Karpas-422 (cell line): ENCODE results near the gene RNLS. TPM values are rescaled to one million over a fixed set of nuclear protein-coding genes. Genes with fewer than 3 reads are reported as not detected.

ENCODE experiments used
- DNase-seq: peaks from one replicate; pipeline ENCODE4 v3.0.0-alpha.2; 2015
- H2AFZ ChIP-seq: fragments of 200-600 bp; sonication (generic); 2 replicates; pipeline ENCODE4 v1.6.1; 2014; ENCODE audit warnings: antibody characterized with exemption, low read length, mixed read lengths
- H3K27ac ChIP-seq: fragments of 200-600 bp; sonication (generic); 2 replicates; pipeline ENCODE4 v1.5.1; 2014; ENCODE audit warnings: mild to moderate bottlenecking, low read length, moderate library complexity
- H3K27me3 ChIP-seq: fragments of 200-600 bp; sonication (generic); 2 replicates; pipeline ENCODE4 v1.6.1; 2014; ENCODE audit warnings: low read length, mixed read lengths
- H3K36me3 ChIP-seq: fragments of 200-600 bp; sonication (generic); 2 replicates; pipeline ENCODE4 v1.6.1; 2014; ENCODE audit warnings: low read length, mixed read lengths; ENCODE audit not compliant: insufficient read depth
- H3K4me1 ChIP-seq: fragments of 200-600 bp; sonication (generic); 2 replicates; pipeline ENCODE4 v1.6.1; 2014; ENCODE audit warnings: mild to moderate bottlenecking, low read length, mixed read lengths
- H3K4me2 ChIP-seq: fragments of 200-600 bp; sonication (generic); 2 replicates; pipeline ENCODE4 v1.6.1; 2014; ENCODE audit warnings: low read length, low read depth, mild to moderate bottlenecking; ENCODE audit not compliant: poor library complexity, severe bottlenecking
- H3K4me3 ChIP-seq: fragments of 200-600 bp; sonication (generic); 2 replicates; pipeline ENCODE4 v1.5.1; 2014; ENCODE audit warnings: mild to moderate bottlenecking, antibody characterized with exemption, low read length, mixed read lengths
- H3K79me2 ChIP-seq: fragments of 200-600 bp; sonication (generic); 2 replicates; pipeline ENCODE4 v1.6.1; 2014; ENCODE audit warnings: mild to moderate bottlenecking, low read length, mixed read lengths
- H3K9ac ChIP-seq: fragments of 200-600 bp; sonication (generic); 2 replicates; pipeline ENCODE4 v1.6.0; 2014; ENCODE audit warnings: low read length
- H3K9me2 ChIP-seq: fragments of 200-600 bp; sonication (generic), shearing (Covaris generic); replicated peaks from 2 replicates; pipeline ENCODE4 v1.6.0; 2014; ENCODE audit warnings: mild to moderate bottlenecking, low read length, moderate library complexity; ENCODE audit not compliant: insufficient read depth
- H3K9me3 ChIP-seq: fragments of 300-700, 200-600 bp; sonication (generic); 2 replicates; pipeline ENCODE4 v1.6.1; 2014; ENCODE audit warnings: low read length, mixed read lengths
- H4K20me1 ChIP-seq: fragments of 200-600 bp; sonication (generic); 2 replicates; pipeline ENCODE4 v1.6.1; 2014; ENCODE audit warnings: mild to moderate bottlenecking, antibody characterized with exemption, low read length, low read depth; ENCODE audit not compliant: insufficient read depth
- total RNA-seq: library from RNA; depleted of rRNA; stranded (reverse); fragments of >200 nt; shearing (Covaris generic); gene quantifications from 2 replicates; pipeline ENCODE4 v1.2.3, GENCODE V29; 2014; ENCODE audit warnings: low replicate concordance

RNLS gene
- total RNA-seq, 1 experiment from 2014 or later: not detected

DNA sequence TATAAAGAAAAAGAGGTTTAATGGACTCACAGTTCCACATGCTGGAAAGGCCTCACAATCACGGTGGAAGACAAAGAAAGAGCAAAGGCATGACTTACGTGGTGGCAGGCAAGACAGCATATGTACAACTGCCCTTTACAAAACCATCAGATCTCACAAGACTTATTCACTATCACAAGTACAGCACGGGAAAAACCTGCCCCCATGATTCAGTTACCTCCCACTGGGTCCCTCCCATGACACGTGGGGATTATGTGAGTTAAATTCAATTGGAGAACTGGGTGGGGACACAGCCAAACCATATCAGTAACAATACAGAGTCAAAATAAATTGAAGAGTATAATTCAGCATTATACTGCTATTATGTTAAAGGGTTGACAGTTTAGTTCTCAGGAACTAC, 37.8 kb downstream of the RNLS start:
- no peak for DNase-seq
- no peak overlapping the region for H2AFZ ChIP-seq
- H3K9ac ChIP-seq: no peak overlapping the region
- H3K79me2 ChIP-seq: no peaks in the 10 kb centered on the region
- no peak overlapping the region for H3K27ac ChIP-seq
- H3K36me3 ChIP-seq: no peaks in the 10 kb centered on the region
- no peak overlapping the region for H3K4me2 ChIP-seq
- no peaks in the 10 kb centered on the region for H3K9me3 ChIP-seq
- H3K27me3 ChIP-seq: no peaks in the 10 kb centered on the region
- no peak overlapping the region for H3K4me3 ChIP-seq
- no peaks in the 10 kb centered on the region for H4K20me1 ChIP-seq
- H3K9me2 ChIP-seq: no peaks in the 10 kb centered on the region
- no peaks in the 10 kb centered on the region for H3K4me1 ChIP-seq

DNA sequence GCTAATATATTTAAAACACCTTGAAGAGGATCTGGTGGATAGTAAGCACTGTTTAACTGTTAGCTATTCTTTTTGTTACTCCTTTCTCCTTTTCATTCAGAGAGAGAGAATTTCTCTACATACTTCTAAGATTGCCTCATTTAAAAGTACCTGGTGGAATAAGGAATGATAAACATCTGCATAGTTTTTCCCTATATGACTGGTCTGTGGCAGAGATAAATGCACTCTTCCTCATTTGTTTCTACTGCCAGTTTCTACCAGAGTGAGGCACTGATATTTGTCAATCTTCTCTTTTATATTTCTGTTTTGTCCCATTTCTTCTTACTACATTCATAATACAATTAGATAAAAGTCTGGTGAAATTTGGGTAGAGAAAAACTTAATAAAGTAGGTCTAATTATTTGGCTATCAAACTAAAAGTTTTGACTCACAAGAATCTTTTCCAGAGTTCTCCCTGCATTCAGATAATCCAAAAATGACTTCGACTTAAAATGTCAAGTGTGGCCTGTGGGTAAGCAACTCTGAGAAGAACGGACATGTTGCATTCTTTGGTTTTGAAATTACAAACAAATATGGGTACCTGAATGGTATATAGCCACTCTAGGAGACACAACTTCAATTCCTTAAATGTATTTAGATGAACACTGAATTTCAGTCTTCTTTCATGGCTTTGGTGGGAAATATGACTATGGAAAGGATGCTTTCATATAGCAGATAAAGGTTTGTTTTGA, 38.8 kb downstream of the RNLS start:
- H4K20me1 ChIP-seq: no peaks in the 10 kb centered on the region
- no peaks in the 10 kb centered on the region for H3K27me3 ChIP-seq
- H3K4me1 ChIP-seq: no peaks in the 10 kb centered on the region
- H3K9me2 ChIP-seq: no peaks in the 10 kb centered on the region
- H3K9ac ChIP-seq: no peak overlapping the region
- H3K4me3 ChIP-seq: no peak overlapping the region
- no peak overlapping the region for H3K27ac ChIP-seq
- H3K36me3 ChIP-seq: no peaks in the 10 kb centered on the region
- no peak overlapping the region for H2AFZ ChIP-seq
- H3K4me2 ChIP-seq: no peak overlapping the region
- no peaks in the 10 kb centered on the region for H3K79me2 ChIP-seq
- no peaks in the 10 kb centered on the region for H3K9me3 ChIP-seq
- DNase-seq: no peak

DNA sequence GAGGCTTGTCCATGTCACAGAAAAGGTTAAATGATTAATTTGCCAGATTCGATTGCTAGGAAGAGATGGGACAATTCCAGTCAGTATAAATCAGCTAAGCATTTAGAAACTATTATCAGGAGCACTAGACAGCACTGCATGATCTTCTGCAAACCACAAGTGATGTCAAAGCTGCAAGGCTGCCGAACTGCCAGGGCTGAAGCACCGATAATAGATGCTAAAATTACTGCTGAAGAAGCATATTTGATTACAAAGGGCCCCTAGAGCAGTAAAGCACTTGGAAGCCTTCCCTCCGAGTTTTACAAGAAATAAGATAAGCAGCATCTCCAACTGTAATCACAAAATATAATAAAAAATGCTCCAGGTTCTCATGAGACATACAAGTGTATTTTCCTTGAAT, 40.6 kb downstream of the RNLS start:
- H3K27me3 ChIP-seq: no peaks in the 10 kb centered on the region
- H3K4me1 ChIP-seq: no peaks in the 10 kb centered on the region
- no peaks in the 10 kb centered on the region for H3K9me3 ChIP-seq
- no peaks in the 10 kb centered on the region for H4K20me1 ChIP-seq
- H3K9ac ChIP-seq: no peak overlapping the region
- H2AFZ ChIP-seq: no peak overlapping the region
- no peaks in the 10 kb centered on the region for H3K79me2 ChIP-seq
- no peak overlapping the region for H3K4me3 ChIP-seq
- H3K36me3 ChIP-seq: no peaks in the 10 kb centered on the region
- no peak for DNase-seq
- no peak overlapping the region for H3K27ac ChIP-seq
- no peaks in the 10 kb centered on the region for H3K9me2 ChIP-seq
- no peak overlapping the region for H3K4me2 ChIP-seq

DNA sequence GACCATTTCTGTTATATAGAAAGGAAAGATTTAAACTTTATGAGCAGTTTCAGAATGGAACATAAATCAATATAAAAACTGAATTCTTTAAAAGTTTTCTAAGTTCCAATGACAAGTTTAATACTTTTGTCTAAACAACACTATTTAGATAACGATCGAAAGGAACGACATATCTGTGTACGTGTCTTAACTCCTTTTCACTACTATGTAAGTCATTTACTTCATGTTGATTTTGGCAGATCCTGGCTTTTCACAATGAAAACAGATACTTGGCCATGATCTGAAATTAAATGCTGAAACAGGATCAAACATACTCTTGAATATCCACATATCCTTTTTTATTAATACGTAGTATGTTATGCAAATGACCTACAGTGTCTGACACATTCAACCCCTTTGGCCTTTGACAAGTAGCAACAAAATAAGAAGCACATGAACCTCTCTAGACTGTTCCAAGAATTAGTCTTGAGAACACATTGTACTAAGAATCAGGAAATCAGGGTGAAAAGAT, 41.9 kb downstream of the RNLS start:
- no peaks in the 10 kb centered on the region for H3K9me3 ChIP-seq
- H3K9ac ChIP-seq: no peak overlapping the region
- no peaks in the 10 kb centered on the region for H3K36me3 ChIP-seq
- no peaks in the 10 kb centered on the region for H3K27me3 ChIP-seq
- H3K27ac ChIP-seq: no peak overlapping the region
- H4K20me1 ChIP-seq: no peaks in the 10 kb centered on the region
- no peaks in the 10 kb centered on the region for H3K9me2 ChIP-seq
- no peaks in the 10 kb centered on the region for H3K4me1 ChIP-seq
- no peak for DNase-seq
- H3K4me3 ChIP-seq: no peak overlapping the region
- H3K4me2 ChIP-seq: no peak overlapping the region
- H2AFZ ChIP-seq: no peak overlapping the region
- H3K79me2 ChIP-seq: no peaks in the 10 kb centered on the region

DNA sequence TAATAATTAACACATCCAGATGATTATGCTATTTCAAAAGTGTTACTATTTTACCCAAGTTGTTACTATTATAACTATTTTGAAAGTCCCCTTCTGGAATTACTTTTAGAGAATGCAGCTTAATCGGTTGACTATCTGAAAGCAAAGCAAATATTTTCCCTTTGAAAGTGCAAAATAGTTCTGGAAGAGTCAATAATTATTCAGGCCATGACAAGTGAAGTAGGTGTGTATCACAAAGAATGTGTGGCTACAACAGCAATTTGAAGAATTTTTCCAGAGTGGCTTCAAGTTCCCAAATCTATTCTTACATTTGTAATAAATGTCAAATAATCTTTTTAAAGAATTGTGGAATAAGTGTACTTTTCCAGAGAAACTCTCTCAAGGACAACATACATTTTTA, 42.8 kb downstream of the RNLS start:
- no peak overlapping the region for H3K4me2 ChIP-seq

DNA sequence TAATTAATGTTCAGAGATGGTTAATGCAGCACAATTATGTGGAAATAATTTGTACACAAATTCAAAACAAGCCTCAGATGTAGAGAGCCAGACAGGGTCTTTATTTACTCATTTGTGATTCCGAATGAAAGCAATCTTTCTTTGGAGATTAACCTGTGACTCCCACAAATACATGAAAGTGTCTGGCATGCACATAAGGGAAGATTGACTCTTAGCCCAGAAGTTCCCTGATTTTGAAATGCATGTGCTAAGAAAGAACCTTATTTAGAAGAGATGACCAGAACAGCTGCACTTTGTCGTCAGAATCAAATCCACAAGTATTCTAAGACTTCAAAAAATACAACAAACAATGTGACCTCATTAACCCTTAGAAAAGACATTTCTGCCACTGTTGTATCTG, 45.1 kb downstream of the RNLS start:
- H3K79me2 ChIP-seq: no peaks in the 10 kb centered on the region
- H3K4me3 ChIP-seq: no peak overlapping the region
- H3K4me2 ChIP-seq: no peak overlapping the region
- H3K27ac ChIP-seq: no peak overlapping the region
- no peaks in the 10 kb centered on the region for H4K20me1 ChIP-seq
- H3K27me3 ChIP-seq: no peaks in the 10 kb centered on the region
- H3K9ac ChIP-seq: no peak overlapping the region
- no peaks in the 10 kb centered on the region for H3K36me3 ChIP-seq
- H3K9me2 ChIP-seq: no peaks in the 10 kb centered on the region
- H3K9me3 ChIP-seq: no peaks in the 10 kb centered on the region
- no peaks in the 10 kb centered on the region for H3K4me1 ChIP-seq
- no peak overlapping the region for H2AFZ ChIP-seq
- no peak for DNase-seq

More for the DNA sequence above, 42.8 kb downstream of the RNLS start:
- H3K27me3 ChIP-seq: no peaks in the 10 kb centered on the region
- no peak overlapping the region for H3K27ac ChIP-seq
- no peak overlapping the region for H2AFZ ChIP-seq
- no peak overlapping the region for H3K9ac ChIP-seq
- no peak overlapping the region for H3K4me3 ChIP-seq
- H3K79me2 ChIP-seq: no peaks in the 10 kb centered on the region
- DNase-seq: no peak
- no peaks in the 10 kb centered on the region for H3K4me1 ChIP-seq
- no peaks in the 10 kb centered on the region for H3K9me2 ChIP-seq
- no peaks in the 10 kb centered on the region for H3K36me3 ChIP-seq
- no peaks in the 10 kb centered on the region for H3K9me3 ChIP-seq
- no peaks in the 10 kb centered on the region for H4K20me1 ChIP-seq

DNA sequence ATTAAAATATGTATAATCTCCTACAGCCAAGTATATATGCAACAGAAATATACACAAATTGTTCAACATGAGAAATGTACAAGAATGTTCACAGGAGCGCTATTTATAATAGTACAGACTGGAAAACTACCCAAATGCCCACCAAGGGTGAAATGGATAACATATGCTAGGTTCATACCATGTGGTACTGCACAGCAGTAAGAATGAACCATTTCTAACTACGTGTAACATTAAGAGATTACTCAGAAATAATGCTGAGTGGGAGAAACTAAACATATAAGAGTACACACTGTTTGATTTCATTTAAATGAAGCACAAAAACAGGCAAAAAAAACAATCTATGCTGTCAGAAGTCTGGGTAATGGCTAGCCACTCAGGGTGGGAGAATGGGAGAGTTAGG, 45.8 kb downstream of the RNLS start:
- no peak overlapping the region for H3K27ac ChIP-seq
- H3K9me3 ChIP-seq: no peaks in the 10 kb centered on the region
- no peaks in the 10 kb centered on the region for H4K20me1 ChIP-seq
- no peak overlapping the region for H3K4me3 ChIP-seq
- H2AFZ ChIP-seq: no peak overlapping the region
- DNase-seq: no peak
- H3K27me3 ChIP-seq: no peaks in the 10 kb centered on the region
- H3K4me1 ChIP-seq: peaks cover 4% of the 10 kb centered on the region
- no peak overlapping the region for H3K4me2 ChIP-seq
- no peak overlapping the region for H3K9ac ChIP-seq
- no peaks in the 10 kb centered on the region for H3K79me2 ChIP-seq
- H3K36me3 ChIP-seq: no peaks in the 10 kb centered on the region
- H3K9me2 ChIP-seq: no peaks in the 10 kb centered on the region

DNA sequence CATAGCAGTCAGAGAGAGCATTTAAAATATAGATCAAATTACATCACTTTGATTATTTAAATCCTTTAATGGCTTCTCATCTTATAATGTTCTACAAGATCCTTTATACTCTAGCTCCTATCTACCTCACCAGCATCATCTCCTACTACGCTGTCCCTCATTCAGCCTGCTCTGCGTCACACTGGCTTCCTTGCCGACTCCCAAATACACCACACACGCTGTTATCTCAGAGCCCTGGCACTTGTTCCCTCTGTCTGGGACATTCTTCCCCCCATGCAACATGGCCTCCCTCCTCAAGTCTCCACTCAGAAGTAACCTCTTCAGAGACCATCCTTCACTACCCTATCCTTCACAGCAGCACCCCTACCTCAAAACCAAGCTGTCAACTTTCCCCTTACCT, 46.7 kb downstream of the RNLS start:
- H3K4me3 ChIP-seq: no peak overlapping the region
- no peak overlapping the region for H3K27ac ChIP-seq
- no peak overlapping the region for H3K4me2 ChIP-seq
- H3K9me2 ChIP-seq: no peaks in the 10 kb centered on the region
- H3K79me2 ChIP-seq: no peaks in the 10 kb centered on the region
- peaks cover 4% of the 10 kb centered on the region for H3K4me1 ChIP-seq
- H2AFZ ChIP-seq: no peak overlapping the region
- H4K20me1 ChIP-seq: no peaks in the 10 kb centered on the region
- H3K27me3 ChIP-seq: no peaks in the 10 kb centered on the region
- H3K9ac ChIP-seq: no peak overlapping the region
- H3K36me3 ChIP-seq: no peaks in the 10 kb centered on the region
- no peaks in the 10 kb centered on the region for H3K9me3 ChIP-seq
- no peak for DNase-seq
